ENCODE results near the gene HMOX1. TPM values are rescaled to one million over a fixed set of nuclear protein-coding genes. Genes with fewer than 3 reads are reported as not detected.

Gene HMOX1
- total and polyA plus RNA-seq, 2 of the 13 experiments (the other 11 are each of a cell fraction or from before 2014, with no cell fraction given): 53.6 to 67.4 TPM

DNA sequence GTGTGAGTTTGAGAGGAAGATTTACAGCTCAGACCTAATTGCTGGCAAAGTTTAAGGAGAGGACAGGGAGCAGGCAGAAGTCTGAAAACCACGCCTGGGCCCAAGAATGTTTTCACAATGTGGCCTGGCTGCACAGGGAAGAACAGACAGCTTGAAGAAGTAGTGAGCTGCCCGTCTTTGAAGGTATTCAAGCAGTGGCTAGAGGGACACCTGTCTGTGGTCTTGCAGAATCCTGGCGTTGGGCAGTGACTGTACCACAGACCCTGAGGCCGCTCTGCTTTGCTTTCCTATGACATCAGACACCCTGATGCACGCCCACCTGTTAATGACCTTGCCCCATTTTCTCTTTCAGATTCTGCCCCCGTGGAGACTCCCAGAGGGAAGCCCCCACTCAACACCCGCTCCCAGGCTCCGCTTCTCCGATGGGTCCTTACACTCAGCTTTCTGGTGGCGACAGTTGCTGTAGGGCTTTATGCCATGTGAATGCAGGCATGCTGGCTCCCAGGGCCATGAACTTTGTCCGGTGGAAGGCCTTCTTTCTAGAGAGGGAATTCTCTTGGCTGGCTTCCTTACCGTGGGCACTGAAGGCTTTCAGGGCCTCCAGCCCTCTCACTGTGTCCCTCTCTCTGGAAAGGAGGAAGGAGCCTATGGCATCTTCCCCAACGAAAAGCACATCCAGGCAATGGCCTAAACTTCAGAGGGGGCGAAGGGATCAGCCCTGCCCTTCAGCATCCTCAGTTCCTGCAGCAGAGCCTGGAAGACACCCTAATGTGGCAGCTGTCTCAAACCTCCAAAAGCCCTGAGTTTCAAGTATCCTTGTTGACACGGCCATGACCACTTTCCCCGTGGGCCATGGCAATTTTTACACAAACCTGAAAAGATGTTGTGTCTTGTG is 12.5 kb downstream of the HMOX1 start (continued):
- TF ChIP-seq REPIN1 (CRISPR knock-in tag; IDR thresholded peaks at IDR 0.05; ENCODE audit: borderline replicate concordance, low read depth) (no peak), HOXA7 (CRISPR knock-in tag; IDR thresholded peaks at IDR 0.05) (no peak), ZNF30 (CRISPR knock-in tag; IDR thresholded peaks at IDR 0.05) (no peak), CCAR2 (optimal IDR thresholded peaks at IDR 0.05; ENCODE audit: low read depth, low read length) (no peak), BORCS8-MEF2B (CRISPR knock-in tag; IDR thresholded peaks at IDR 0.05) (0 out of 2 replicates have a peak, but pooled peaks have one; percentile 32), REL (CRISPR knock-in tag; conservative IDR thresholded peaks at IDR 0.05) (no peak), ZNF839 (CRISPR knock-in tag; IDR thresholded peaks at IDR 0.05; ENCODE audit: borderline replicate concordance) (no peak), EZH2 (conservative IDR thresholded peaks at IDR 0.05; ENCODE audit: low read depth, low read length) (no peak)
- TF ChIP-seq, protein P1, sequence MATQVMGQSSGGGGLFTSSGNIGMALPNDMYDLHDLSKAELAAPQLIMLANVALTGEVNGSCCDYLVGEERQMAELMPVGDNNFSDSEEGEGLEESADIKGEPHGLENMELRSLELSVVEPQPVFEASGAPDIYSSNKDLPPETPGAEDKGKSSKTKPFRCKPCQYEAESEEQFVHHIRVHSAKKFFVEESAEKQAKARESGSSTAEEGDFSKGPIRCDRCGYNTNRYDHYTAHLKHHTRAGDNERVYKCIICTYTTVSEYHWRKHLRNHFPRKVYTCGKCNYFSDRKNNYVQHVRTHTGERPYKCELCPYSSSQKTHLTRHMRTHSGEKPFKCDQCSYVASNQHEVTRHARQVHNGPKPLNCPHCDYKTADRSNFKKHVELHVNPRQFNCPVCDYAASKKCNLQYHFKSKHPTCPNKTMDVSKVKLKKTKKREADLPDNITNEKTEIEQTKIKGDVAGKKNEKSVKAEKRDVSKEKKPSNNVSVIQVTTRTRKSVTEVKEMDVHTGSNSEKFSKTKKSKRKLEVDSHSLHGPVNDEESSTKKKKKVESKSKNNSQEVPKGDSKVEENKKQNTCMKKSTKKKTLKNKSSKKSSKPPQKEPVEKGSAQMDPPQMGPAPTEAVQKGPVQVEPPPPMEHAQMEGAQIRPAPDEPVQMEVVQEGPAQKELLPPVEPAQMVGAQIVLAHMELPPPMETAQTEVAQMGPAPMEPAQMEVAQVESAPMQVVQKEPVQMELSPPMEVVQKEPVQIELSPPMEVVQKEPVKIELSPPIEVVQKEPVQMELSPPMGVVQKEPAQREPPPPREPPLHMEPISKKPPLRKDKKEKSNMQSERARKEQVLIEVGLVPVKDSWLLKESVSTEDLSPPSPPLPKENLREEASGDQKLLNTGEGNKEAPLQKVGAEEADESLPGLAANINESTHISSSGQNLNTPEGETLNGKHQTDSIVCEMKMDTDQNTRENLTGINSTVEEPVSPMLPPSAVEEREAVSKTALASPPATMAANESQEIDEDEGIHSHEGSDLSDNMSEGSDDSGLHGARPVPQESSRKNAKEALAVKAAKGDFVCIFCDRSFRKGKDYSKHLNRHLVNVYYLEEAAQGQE (IDR thresholded peaks at IDR 0.05; ENCODE audit: borderline replicate concordance in 1 of 2, low read depth in 1 of 2, low read length in 2 of 2): no peak
- TF ChIP-seq, protein P2, sequence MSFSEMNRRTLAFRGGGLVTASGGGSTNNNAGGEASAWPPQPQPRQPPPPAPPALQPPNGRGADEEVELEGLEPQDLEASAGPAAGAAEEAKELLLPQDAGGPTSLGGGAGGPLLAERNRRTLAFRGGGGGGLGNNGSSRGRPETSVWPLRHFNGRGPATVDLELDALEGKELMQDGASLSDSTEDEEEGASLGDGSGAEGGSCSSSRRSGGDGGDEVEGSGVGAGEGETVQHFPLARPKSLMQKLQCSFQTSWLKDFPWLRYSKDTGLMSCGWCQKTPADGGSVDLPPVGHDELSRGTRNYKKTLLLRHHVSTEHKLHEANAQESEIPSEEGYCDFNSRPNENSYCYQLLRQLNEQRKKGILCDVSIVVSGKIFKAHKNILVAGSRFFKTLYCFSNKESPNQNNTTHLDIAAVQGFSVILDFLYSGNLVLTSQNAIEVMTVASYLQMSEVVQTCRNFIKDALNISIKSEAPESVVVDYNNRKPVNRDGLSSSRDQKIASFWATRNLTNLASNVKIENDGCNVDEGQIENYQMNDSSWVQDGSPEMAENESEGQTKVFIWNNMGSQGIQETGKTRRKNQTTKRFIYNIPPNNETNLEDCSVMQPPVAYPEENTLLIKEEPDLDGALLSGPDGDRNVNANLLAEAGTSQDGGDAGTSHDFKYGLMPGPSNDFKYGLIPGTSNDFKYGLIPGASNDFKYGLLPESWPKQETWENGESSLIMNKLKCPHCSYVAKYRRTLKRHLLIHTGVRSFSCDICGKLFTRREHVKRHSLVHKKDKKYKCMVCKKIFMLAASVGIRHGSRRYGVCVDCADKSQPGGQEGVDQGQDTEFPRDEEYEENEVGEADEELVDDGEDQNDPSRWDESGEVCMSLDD (CRISPR knock-in tag; IDR thresholded peaks at IDR 0.05; ENCODE audit: borderline replicate concordance): no peak
- TF ChIP-seq, protein P3, sequence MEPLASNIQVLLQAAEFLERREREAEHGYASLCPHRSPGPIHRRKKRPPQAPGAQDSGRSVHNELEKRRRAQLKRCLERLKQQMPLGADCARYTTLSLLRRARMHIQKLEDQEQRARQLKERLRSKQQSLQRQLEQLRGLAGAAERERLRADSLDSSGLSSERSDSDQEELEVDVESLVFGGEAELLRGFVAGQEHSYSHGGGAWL (CRISPR knock-in tag; IDR thresholded peaks at IDR 0.05): no peak
- TF ChIP-seq, protein P4, sequence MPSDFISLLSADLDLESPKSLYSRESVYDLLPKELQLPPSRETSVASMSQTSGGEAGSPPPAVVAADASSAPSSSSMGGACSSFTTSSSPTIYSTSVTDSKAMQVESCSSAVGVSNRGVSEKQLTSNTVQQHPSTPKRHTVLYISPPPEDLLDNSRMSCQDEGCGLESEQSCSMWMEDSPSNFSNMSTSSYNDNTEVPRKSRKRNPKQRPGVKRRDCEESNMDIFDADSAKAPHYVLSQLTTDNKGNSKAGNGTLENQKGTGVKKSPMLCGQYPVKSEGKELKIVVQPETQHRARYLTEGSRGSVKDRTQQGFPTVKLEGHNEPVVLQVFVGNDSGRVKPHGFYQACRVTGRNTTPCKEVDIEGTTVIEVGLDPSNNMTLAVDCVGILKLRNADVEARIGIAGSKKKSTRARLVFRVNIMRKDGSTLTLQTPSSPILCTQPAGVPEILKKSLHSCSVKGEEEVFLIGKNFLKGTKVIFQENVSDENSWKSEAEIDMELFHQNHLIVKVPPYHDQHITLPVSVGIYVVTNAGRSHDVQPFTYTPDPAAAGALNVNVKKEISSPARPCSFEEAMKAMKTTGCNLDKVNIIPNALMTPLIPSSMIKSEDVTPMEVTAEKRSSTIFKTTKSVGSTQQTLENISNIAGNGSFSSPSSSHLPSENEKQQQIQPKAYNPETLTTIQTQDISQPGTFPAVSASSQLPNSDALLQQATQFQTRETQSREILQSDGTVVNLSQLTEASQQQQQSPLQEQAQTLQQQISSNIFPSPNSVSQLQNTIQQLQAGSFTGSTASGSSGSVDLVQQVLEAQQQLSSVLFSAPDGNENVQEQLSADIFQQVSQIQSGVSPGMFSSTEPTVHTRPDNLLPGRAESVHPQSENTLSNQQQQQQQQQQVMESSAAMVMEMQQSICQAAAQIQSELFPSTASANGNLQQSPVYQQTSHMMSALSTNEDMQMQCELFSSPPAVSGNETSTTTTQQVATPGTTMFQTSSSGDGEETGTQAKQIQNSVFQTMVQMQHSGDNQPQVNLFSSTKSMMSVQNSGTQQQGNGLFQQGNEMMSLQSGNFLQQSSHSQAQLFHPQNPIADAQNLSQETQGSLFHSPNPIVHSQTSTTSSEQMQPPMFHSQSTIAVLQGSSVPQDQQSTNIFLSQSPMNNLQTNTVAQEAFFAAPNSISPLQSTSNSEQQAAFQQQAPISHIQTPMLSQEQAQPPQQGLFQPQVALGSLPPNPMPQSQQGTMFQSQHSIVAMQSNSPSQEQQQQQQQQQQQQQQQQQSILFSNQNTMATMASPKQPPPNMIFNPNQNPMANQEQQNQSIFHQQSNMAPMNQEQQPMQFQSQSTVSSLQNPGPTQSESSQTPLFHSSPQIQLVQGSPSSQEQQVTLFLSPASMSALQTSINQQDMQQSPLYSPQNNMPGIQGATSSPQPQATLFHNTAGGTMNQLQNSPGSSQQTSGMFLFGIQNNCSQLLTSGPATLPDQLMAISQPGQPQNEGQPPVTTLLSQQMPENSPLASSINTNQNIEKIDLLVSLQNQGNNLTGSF (CRISPR knock-in tag; IDR thresholded peaks at IDR 0.05): no peak
